Endothelial cell of umbilical vein (primary cell): Measurements from ENCODE around the gene RSPH6A.
"Not testable (repeated sequence)": the region's sequence is repeated elsewhere in the genome, so short reads cannot be mapped to it uniquely, and the experiment has no call there.

Experiments used
- CTCF ChIP-seq, 2 donors: IDR thresholded peaks; 1 replicate in 1 of 2; 2 replicates in 1 of 2; pipeline ENCODE4 v1.5.1; 2011; ENCODE audit warnings: low read length in 2 of 2, mild to moderate bottlenecking in 2 of 2, moderate library complexity in 2 of 2, control low read depth in 1 of 2, inconsistent platforms in 1 of 2, low read depth in 1 of 2; ENCODE audit not compliant: insufficient read depth in 1 of 2; ENCODE audit errors: extremely low read depth in 1 of 2
- EZH2 ChIP-seq: IDR thresholded peaks from 2 replicates; pipeline ENCODE4 v1.6.1; 2012; ENCODE audit warnings: borderline replicate concordance, low read depth, mild to moderate bottlenecking, moderate library complexity, low read length, inconsistent platforms; ENCODE audit not compliant: severe bottlenecking
- JUN ChIP-seq: IDR thresholded peaks from 2 replicates; pipeline ENCODE4 v1.6.1; 2011; ENCODE audit warnings: borderline replicate concordance, low read depth; ENCODE audit not compliant: insufficient read length, insufficient read depth
- MAX ChIP-seq: IDR thresholded peaks from 2 replicates; pipeline ENCODE4 v1.6.1; 2011; ENCODE audit not compliant: insufficient read depth, insufficient read length
- POLR2A ChIP-seq: IDR thresholded peaks from 2 replicates; pipeline ENCODE4 v1.6.1; 2012; ENCODE audit warnings: low read depth, mild to moderate bottlenecking, control low read depth, low read length
- POLR2AphosphoS5 ChIP-seq: IDR thresholded peaks from 2 replicates; pipeline ENCODE4 v1.6.1; 2012; ENCODE audit warnings: low read depth, mild to moderate bottlenecking, control low read depth, low read length, moderate library complexity; ENCODE audit not compliant: insufficient read depth

- not testable (repeated sequence) for TF ChIP-seq CTCF (IDR thresholded peaks at IDR 0.05; ENCODE audit: extremely low read depth in 1 of 2, insufficient read depth in 1 of 2, low read depth in 1 of 2, low read length in 2 of 2); EZH2; POLR2A; MAX; POLR2AphosphoS5; JUN
These were observed 15.6 kb downstream of the RSPH6A start for GRCh38 chr19:45799541-45799940.
